DOHH2 (cell line): ENCODE data around the gene PKHD1.

Source experiments
- H3F3A ChIP-seq: fragments of 200-600 bp; sonication (generic), shearing (Covaris generic); 2 replicates; pipeline ENCODE4 v1.6.0; 2016; ENCODE audit warnings: antibody characterized with exemption, mild to moderate bottlenecking; ENCODE audit not compliant: control insufficient read depth, insufficient read depth
- H3K27ac ChIP-seq: fragments of 200-600 bp; sonication (generic); 2 replicates; pipeline ENCODE4 v1.5.1; 2014; ENCODE audit warnings: low read depth, mild to moderate bottlenecking, low read length, moderate library complexity
- H3K27me3 ChIP-seq: fragments of 200-600 bp; sonication (generic); 2 replicates; pipeline ENCODE4 v1.6.1; 2014; ENCODE audit warnings: mild to moderate bottlenecking, low read length, mixed read lengths; ENCODE audit not compliant: control insufficient read depth
- H3K36me3 ChIP-seq: fragments of 200-600 bp; sonication (generic); 2 replicates; pipeline ENCODE4 v1.6.1; 2014; ENCODE audit warnings: mild to moderate bottlenecking, low read length, moderate library complexity, mixed read lengths; ENCODE audit not compliant: control insufficient read depth
- H3K4me1 ChIP-seq: fragments of 200-600 bp; sonication (generic); 2 replicates; pipeline ENCODE4 v1.6.1; 2014; ENCODE audit warnings: mild to moderate bottlenecking, low read length, mixed read lengths; ENCODE audit not compliant: control insufficient read depth
- H3K4me2 ChIP-seq: fragments of 200-600 bp; sonication (generic); 2 replicates; pipeline ENCODE4 v1.6.0; 2014; ENCODE audit warnings: mild to moderate bottlenecking, low read length, moderate library complexity
- H3K4me3 ChIP-seq: fragments of 200-600 bp; sonication (generic); 2 replicates; pipeline ENCODE4 v1.5.1; 2014; ENCODE audit warnings: mild to moderate bottlenecking, low read length, mixed read lengths
- H3K79me2 ChIP-seq: fragments of 200-600 bp; sonication (generic); 2 replicates; pipeline ENCODE4 v1.6.1; 2014; ENCODE audit warnings: mild to moderate bottlenecking, low read length, mixed read lengths; ENCODE audit not compliant: control insufficient read depth
- H3K9me2 ChIP-seq: fragments of 200-600 bp; sonication (generic); replicated peaks from 2 replicates; pipeline ENCODE4 v1.6.1; 2014; ENCODE audit warnings: mild to moderate bottlenecking, low read length, mixed read lengths; ENCODE audit not compliant: control insufficient read depth
- H3K9me3 ChIP-seq: fragments of 200-600 bp; sonication (generic); 2 replicates; pipeline ENCODE4 v1.6.1; 2014; ENCODE audit warnings: antibody characterized with exemption, low read length, mixed read lengths; ENCODE audit not compliant: control insufficient read depth, insufficient read depth
- H4K20me1 ChIP-seq: fragments of 200-600 bp; sonication (generic); 2 replicates; pipeline ENCODE4 v1.6.0; 2014; ENCODE audit warnings: low read depth, mild to moderate bottlenecking, antibody characterized with exemption, low read length, moderate library complexity; ENCODE audit not compliant: control insufficient read depth, insufficient read depth
- CTCF ChIP-seq: fragments of 200-600 bp; sonication (generic); IDR thresholded peaks from one replicate; pipeline ENCODE4 v1.5.1; 2014; ENCODE audit warnings: antibody characterized with exemption, mild to moderate bottlenecking, low read depth, low read length; ENCODE audit not compliant: poor library complexity, severe bottlenecking
- EZH2phosphoT487 ChIP-seq: fragments of 200-600 bp; sonication (generic); IDR thresholded peaks from 2 replicates; pipeline ENCODE4 v1.6.1; 2017; ENCODE audit warnings: borderline replicate concordance, mild to moderate bottlenecking, antibody characterized with exemption, low read length, moderate library complexity, mixed read lengths

The PKHD1 gene

GRCh38 chr6:52053038-52053695, 34.2 kb downstream of the PKHD1 start:
- H3K4me1 ChIP-seq = no peaks in the 10 kb centered on the region
- H3K9me3 ChIP-seq = no peaks in the 10 kb centered on the region
- no peak overlapping the region for H3K4me3 ChIP-seq
- no peaks in the 10 kb centered on the region for H4K20me1 ChIP-seq
- H3K9me2 ChIP-seq = no peaks in the 10 kb centered on the region
- no peaks in the 10 kb centered on the region for H3K79me2 ChIP-seq
- no peaks in the 10 kb centered on the region for H3F3A ChIP-seq
- H3K4me2 ChIP-seq = no peak overlapping the region
- peaks cover 9% of the 10 kb centered on the region; the same call in 1 of the 2 replicates for H3K27me3 ChIP-seq
- H3K27ac ChIP-seq = no peak overlapping the region
- H3K36me3 ChIP-seq = no peaks in the 10 kb centered on the region
- TF ChIP-seq EZH2phosphoT487 = no peak
- TF ChIP-seq CTCF = no peak

- Histone ChIP-seq H3K9me3 (no peaks in the 10 kb centered on the region), H3K4me1 (no peaks in the 10 kb centered on the region), H3K27ac (no peak overlapping the region), H3K36me3 (no peaks in the 10 kb centered on the region), H3K27me3 (peaks cover 11% of the 10 kb centered on the region; the same call in 1 of the 2 replicates), H3K79me2 (no peaks in the 10 kb centered on the region), H4K20me1 (no peaks in the 10 kb centered on the region), H3K4me2 (no peak overlapping the region), H3F3A (no peaks in the 10 kb centered on the region), H3K9me2 (no peaks in the 10 kb centered on the region), H3K4me3 (no peak overlapping the region)
- TF ChIP-seq EZH2phosphoT487 (no peak), CTCF (no peak)
These were observed 37.4 kb downstream of the PKHD1 start for GRCh38 chr6:52050051-52050405.

- H3K27ac ChIP-seq = no peak overlapping the region
These were observed 38.0 kb downstream of the PKHD1 start for GRCh38 chr6:52049252-52050050.

More at GRCh38 chr6:52049252-52050050, 38.0 kb downstream of the PKHD1 start:
- no peaks in the 10 kb centered on the region for H3K4me1 ChIP-seq
- no peak overlapping the region for H3K4me3 ChIP-seq
- no peaks in the 10 kb centered on the region for H4K20me1 ChIP-seq
- peaks cover 14% of the 10 kb centered on the region; the same call in 1 of the 2 replicates for H3K27me3 ChIP-seq
- H3K9me2 ChIP-seq = no peaks in the 10 kb centered on the region
- TF ChIP-seq CTCF (peak; percentile 79), EZH2phosphoT487 (no peak)
- no peaks in the 10 kb centered on the region for H3K9me3 ChIP-seq
- H3K36me3 ChIP-seq = no peaks in the 10 kb centered on the region
- no peaks in the 10 kb centered on the region for H3F3A ChIP-seq
- no peaks in the 10 kb centered on the region for H3K79me2 ChIP-seq
- H3K4me2 ChIP-seq = no peak overlapping the region
